VCaP (cell line): Measurements from ENCODE around the gene WDR88.
"Not testable (repeated sequence)": the region's sequence is repeated elsewhere in the genome, so short reads cannot be mapped to it uniquely, and the experiment has no call there.

Experiments
- H3K27ac ChIP-seq: fragments of 450-650 bp; 2 replicates; pipeline ENCODE4 v1.5.1; 2017
- TF ChIP-seq, protein P1 (sequence below): fragments of 450-650 bp; conservative IDR thresholded peaks from 2 replicates; pipeline ENCODE4 v1.5.1; 2017; ENCODE audit warnings: mild to moderate bottlenecking, moderate library complexity

Gene WDR88

GRCh38 chr19:33187183-33187540, 55.2 kb downstream of the WDR88 start:
- TF ChIP-seq, protein P1, sequence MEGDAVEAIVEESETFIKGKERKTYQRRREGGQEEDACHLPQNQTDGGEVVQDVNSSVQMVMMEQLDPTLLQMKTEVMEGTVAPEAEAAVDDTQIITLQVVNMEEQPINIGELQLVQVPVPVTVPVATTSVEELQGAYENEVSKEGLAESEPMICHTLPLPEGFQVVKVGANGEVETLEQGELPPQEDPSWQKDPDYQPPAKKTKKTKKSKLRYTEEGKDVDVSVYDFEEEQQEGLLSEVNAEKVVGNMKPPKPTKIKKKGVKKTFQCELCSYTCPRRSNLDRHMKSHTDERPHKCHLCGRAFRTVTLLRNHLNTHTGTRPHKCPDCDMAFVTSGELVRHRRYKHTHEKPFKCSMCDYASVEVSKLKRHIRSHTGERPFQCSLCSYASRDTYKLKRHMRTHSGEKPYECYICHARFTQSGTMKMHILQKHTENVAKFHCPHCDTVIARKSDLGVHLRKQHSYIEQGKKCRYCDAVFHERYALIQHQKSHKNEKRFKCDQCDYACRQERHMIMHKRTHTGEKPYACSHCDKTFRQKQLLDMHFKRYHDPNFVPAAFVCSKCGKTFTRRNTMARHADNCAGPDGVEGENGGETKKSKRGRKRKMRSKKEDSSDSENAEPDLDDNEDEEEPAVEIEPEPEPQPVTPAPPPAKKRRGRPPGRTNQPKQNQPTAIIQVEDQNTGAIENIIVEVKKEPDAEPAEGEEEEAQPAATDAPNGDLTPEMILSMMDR = no peak
- H3K27ac ChIP-seq = no peak overlapping the region

DNA sequence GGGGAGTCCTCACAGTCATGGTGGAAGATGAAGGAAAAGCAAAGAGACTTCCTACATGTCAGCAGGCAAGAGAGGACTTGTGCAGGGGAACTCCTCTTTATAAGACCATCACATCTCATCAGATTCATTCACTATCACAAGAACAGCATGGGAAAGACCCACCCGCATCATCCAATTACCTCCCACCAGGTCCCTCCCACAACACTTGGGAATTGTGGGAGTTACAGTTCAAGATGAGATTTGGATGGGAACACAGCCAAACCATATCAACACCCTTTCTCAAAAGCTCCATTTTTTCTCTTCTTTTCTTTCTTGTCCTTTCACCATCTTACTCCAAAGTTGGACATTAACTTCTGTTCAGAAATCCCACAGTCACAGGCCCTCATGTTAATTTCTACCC, 57.5 kb downstream of the WDR88 start:
- TF ChIP-seq, protein P1 = no peak
- H3K27ac ChIP-seq = no peak overlapping the region

GRCh38 chr19:33191092-33191491, 59.2 kb downstream of the WDR88 start:
- not testable (repeated sequence) for H3K27ac ChIP-seq

GRCh38 chr19:33191501-33191900, 59.6 kb downstream of the WDR88 start:
- H3K27ac ChIP-seq = no peak overlapping the region
- TF ChIP-seq, protein P1 = no peak

DNA sequence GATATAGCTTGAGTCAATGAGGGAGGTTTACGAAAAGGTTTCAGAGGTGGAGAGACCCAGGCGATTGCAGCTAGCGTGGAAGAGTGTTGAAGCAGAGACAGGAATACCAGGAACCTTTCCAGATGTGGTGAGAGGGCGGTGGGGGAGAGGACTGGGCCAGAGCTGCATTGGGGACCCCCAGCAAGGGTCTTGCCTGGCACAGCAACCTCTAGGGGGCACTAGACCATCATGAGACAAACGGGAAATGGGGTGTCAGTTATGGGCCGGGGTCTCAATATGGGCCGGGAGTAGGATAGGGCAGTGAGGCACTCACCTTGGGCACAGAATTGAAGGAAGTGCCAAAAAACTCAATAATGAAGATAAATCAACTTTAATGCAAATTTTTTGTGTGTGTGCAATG, 60.1 kb downstream of the WDR88 start:
- H3K27ac ChIP-seq = no peak overlapping the region
- TF ChIP-seq, protein P1 = 0 out of 2 replicates have a peak, but pooled peaks have one; percentile 10

GRCh38 chr19:33193269-33193864, 61.5 kb downstream of the WDR88 start:
- TF ChIP-seq, protein P1 = no peak
- peak overlapping the region; percentile 84; the same call in 1 of the 2 replicates for H3K27ac ChIP-seq

DNA sequence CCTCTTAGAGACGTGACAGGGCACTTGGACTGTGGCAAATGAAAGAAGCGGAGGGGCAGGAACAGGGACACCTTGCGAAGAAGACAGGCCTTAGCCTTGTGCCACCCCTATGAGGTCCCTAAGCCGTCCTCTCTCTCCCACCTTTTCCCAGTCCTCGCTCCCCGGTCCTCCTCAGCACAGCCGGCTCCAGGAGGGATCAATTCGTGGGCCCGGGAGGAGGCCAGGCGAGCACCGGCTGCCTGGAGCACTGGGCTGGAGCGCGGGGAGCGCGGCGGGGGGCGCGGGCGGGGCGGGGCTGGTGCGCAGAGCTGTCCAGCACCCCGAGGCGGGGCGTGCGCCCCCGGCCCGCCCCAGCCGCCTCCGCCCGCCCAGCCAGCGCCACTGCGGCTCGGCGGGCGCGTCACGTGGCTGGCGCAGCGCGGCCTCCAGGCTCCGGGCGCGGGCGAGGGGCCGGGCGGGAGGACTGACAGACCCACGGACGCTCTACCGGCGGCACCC, 62.0 kb downstream of the WDR88 start, which contains the start of gene LRP3:
Gene LRP3 (plus strand): TSS at position 466 of the 498 bp plus-strand sequence. CDS start 456 bp downstream, outside the sequence.
- peak within 1 kb of the TSS; percentile 84 for H3K27ac ChIP-seq
- TF ChIP-seq, protein P1 = no peak

GRCh38 chr19:33194532-33194885, 62.6 kb downstream of the WDR88 start:
- peak overlapping the region; percentile 84 for H3K27ac ChIP-seq
- TF ChIP-seq, protein P1 = no peak
